ENCODE data around the gene HSPA1L.
"Not testable (repeated sequence)": the region's sequence is repeated elsewhere in the genome, so short reads cannot be mapped to it uniquely, and the experiment has no call there.

The HSPA1L gene

DNA sequence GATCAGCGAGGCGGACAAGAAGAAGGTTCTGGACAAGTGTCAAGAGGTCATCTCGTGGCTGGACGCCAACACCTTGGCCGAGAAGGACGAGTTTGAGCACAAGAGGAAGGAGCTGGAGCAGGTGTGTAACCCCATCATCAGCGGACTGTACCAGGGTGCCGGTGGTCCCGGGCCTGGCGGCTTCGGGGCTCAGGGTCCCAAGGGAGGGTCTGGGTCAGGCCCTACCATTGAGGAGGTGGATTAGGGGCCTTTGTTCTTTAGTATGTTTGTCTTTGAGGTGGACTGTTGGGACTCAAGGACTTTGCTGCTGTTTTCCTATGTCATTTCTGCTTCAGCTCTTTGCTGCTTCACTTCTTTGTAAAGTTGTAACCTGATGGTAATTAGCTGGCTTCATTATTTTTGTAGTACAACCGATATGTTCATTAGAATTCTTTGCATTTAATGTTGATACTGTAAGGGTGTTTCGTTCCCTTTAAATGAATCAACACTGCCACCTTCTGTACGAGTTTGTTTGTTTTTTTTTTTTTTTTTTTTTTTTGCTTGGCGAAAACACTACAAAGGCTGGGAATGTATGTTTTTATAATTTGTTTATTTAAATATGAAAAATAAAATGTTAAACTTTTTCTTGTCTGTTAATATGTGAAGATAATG, 14.7 kb upstream of the HSPA1L start:
- no peak for FAIRE-seq
- TF ChIP-seq POLR2A (IDR thresholded peaks at IDR 0.05; ENCODE audit: low read depth, low read length) = no peak
- no peak for DNase-seq (ENCODE audit: insufficient read length, low spot score)

DNA sequence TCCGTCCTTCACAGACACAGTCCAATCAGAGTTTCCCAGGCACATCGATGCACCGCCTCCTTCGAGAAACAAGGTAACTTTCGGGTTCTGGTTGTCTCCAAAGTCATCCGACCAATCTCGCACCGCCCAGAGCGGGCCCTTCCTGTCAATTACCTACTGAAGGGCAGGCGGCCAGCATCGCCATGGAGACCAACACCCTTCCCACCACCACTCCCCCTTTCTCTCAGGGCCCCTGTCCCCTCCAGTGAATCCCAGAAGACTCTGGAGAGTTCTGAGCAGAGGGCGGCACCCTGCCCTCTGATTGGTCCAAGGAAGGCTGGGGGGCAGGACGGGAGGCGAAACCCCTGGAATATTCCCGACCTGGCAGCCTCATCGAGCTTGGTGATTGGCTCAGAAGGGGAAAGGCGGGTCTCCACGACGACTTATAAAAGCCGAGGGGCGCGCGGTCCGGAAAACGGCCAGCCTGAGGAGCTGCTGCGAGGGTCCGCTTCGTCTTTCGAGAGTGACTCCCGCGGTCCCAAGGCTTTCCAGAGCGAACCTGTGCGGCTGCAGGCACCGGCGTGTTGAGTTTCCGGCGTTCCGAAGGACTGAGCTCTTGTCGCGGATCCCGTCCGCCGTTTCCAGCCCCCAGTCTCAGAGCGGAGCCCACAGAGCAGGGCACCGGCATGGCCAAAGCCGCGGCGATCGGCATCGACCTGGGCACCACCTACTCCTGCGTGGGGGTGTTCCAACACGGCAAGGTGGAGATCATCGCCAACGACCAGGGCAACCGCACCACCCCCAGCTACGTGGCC, 12.4 kb upstream of the HSPA1L start, which contains the start of gene HSPA1B:
Gene HSPA1B (plus strand): TSS at position 453 of the 794 bp plus-strand sequence. CDS start 213 bp downstream, at position 666.
- peak; percentile 99 for TF ChIP-seq POLR2A (IDR thresholded peaks at IDR 0.05; ENCODE audit: low read depth, low read length)
- DNase-seq (ENCODE audit: insufficient read length, low spot score) (peak; percentile 87), FAIRE-seq (peak; percentile 67)

GRCh38 chr6:31826793-31827285, 11.8 kb upstream of the HSPA1L start:
- no peak for TF ChIP-seq POLR2A (IDR thresholded peaks at IDR 0.05; ENCODE audit: low read depth, low read length)
- no peak for FAIRE-seq

GRCh38 chr6:31825553-31825952, 10.5 kb upstream of the HSPA1L start:
- no peak for FAIRE-seq
- TF ChIP-seq POLR2A (IDR thresholded peaks at IDR 0.05; ENCODE audit: low read depth, low read length) = no peak
- DNase-seq (ENCODE audit: insufficient read length, low spot score) = no peak

More at GRCh38 chr6:31826793-31827285, 11.8 kb upstream of the HSPA1L start:
- peak; percentile 68 for DNase-seq (ENCODE audit: insufficient read length, low spot score)

- FAIRE-seq; DNase-seq (ENCODE audit: insufficient read length, low spot score): not testable (repeated sequence)
Observed at GRCh38 chr6:31823592-31824196, 8.6 kb upstream of the HSPA1L start.

GRCh38 chr6:31822036-31822821, 7.1 kb upstream of the HSPA1L start:
- TF ChIP-seq POLR2A (IDR thresholded peaks at IDR 0.05; ENCODE audit: low read depth, low read length) = 0 out of 2 replicates have a peak, but pooled peaks have one; percentile 13
- peak; percentile 61 for DNase-seq (ENCODE audit: insufficient read length, low spot score)
- no peak for FAIRE-seq

DNA sequence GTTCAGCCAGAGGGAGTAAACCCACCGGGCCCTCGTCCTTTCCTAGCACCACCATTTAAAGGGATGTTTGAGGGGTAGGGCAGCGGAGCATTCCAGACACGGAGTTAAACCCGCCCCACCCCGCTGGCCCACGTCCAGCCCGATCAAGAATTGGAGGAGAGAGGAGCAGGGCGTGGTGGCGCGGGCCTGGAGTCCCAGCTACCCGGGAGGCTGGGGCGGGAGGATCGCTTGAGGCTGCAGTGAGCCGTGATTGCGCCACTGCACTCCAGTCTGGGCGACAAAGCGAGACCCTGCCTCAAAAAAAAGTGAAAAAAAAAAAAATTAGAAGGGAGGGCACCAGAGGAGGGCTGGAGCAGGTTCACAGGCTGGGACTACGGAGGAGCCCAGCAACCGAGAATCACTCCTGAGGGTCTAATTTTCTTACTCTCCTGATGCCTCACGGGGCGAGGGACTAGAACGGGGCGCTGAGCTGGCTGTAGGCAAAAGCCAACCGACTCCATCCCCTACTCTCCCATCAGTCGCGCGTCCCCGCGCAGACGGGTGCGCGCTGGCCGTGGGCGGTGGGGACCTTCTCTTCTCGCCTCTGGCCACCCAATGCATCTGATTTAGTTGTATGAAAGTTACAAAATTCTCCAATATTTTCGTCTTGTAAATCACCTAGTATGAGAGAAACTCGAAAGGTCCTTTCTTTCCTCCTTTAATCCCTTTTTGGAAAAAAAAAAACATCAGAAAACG, 6.4 kb upstream of the HSPA1L start:
- FAIRE-seq (no peak), DNase-seq (ENCODE audit: insufficient read length, low spot score) (no peak)
- TF ChIP-seq POLR2A (IDR thresholded peaks at IDR 0.05; ENCODE audit: low read depth, low read length) = peak; percentile 58

GRCh38 chr6:31820399-31820798, 5.3 kb upstream of the HSPA1L start:
- DNase-seq (ENCODE audit: insufficient read length, low spot score); FAIRE-seq: not testable (repeated sequence)

DNA sequence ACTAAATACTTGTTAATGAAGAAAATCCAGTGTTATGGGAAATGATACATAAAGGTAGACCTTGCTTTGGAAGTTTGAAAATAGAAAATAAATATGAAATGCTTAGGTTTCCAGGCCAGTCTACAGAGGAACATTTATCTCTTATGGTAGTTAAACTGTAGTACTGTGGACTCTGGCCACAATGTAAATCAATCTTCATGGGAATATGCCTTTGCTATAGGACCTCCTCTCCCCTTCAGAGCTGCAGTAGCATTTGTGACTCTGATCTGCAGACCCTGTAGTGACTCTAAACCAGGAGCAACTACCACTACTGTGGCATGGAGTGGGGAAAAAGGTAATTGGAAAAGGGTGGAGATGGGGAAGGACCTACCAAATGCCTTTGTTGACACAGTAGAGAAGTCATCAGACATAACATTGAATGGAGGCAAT, 4.8 kb upstream of the HSPA1L start:
- no peak for FAIRE-seq
- no peak for TF ChIP-seq POLR2A (IDR thresholded peaks at IDR 0.05; ENCODE audit: low read depth, low read length)
- DNase-seq (ENCODE audit: insufficient read length, low spot score) = no peak

DNA sequence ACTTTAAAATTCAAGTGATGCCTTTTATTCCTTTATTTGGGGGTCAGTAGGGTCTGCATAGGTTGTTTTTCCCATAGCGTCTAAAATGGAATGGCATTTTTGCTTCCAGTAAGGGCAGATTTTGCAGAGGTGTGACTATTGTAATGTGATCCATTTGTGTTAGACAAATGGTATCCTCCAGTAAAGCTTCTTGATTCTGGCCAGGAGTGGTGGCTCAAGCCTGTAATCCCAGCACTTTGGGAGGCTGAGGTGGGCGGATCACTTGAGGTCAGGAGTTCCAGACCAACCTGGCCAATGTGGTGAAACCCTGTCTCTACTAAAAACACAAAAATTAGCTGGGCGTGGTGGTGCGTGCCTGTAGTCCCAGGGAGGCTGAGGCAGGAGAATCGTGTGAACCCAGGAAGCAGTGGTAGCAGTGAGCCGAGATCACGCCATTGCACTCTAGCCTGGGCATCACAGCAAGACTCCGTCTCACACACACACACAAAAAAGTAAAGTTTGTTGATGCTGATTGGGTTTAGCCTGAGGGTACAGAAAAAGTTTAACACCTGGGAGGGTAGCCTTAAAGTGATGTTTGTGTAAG, 2.9 kb upstream of the HSPA1L start:
- DNase-seq (ENCODE audit: insufficient read length, low spot score); FAIRE-seq: not testable (repeated sequence)

GRCh38 chr6:31817133-31817928, 2.2 kb upstream of the HSPA1L start:
- FAIRE-seq = not testable (repeated sequence)

DNA sequence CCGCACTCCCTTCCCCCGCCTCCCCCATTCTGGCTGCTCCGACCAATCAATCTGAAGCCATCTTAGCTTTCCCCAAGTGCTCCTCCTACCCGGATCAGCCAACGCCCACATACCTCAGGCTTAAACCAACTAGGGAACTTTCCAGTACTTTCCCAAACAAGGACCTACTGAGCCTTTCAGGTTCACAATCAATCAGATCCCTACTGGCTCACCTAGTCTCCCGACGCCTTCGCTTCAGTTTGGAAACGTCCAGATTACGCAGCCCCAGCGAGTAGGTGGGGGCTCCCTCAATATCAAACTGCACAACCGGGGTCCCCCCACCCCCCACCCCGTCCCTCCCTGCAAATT, 432 bp downstream of the HSPA1L start:
- DNase-seq (ENCODE audit: insufficient read length, low spot score) = peak; percentile 85
- no peak for FAIRE-seq

More at GRCh38 chr6:31817133-31817928, 2.2 kb upstream of the HSPA1L start:
- DNase-seq (ENCODE audit: insufficient read length, low spot score) = not testable (repeated sequence)

More for the DNA sequence above, 432 bp downstream of the HSPA1L start:
- TF ChIP-seq POLR2A (IDR thresholded peaks at IDR 0.05; ENCODE audit: low read depth, low read length) = peak; percentile 26; the same call in 1 of the 2 replicates
